Esophagus muscularis mucosa (tissue), 4 donors: Measurements from ENCODE around the gene MTHFD2L. TPM values are rescaled to one million over a fixed set of nuclear protein-coding genes. Genes with fewer than 3 reads are reported as not detected.

Experiments
- DNase-seq: peaks from one replicate; pipeline ENCODE4 v3.0.0-alpha.2; 2017; ENCODE audit errors: extremely low spot score
- H3K27ac ChIP-seq, 4 donors: fragments of 200-600 bp; sonication (generic); replicated peaks in 1 of 4; 1 replicate in 3 of 4; 2 replicates in 1 of 4; pipeline ENCODE4 v1.5.1; 2016 to 2019; ENCODE audit warnings: mild to moderate bottlenecking in 1 of 4
- H3K27me3 ChIP-seq, 4 donors: fragments of 200-600 bp; sonication (generic); one replicate each; pipeline versions ENCODE4 v1.5.1 to v1.6.0; 2016 to 2019
- H3K36me3 ChIP-seq, 4 donors: fragments of 200-600 bp; sonication (generic); one replicate each; pipeline ENCODE4 v1.5.1; 2016 to 2019
- H3K4me1 ChIP-seq, 4 donors: fragments of 200-600 bp; sonication (generic); one replicate each; pipeline ENCODE4 v1.5.1; 2016 to 2019
- H3K4me3 ChIP-seq, 4 donors: fragments of 200-600 bp; sonication (generic); 1 replicate in 2 of 4; 2 replicates in 2 of 4; pipeline ENCODE4 v1.5.1; 2016 to 2019; ENCODE audit warnings: mild to moderate bottlenecking in 4 of 4, moderate library complexity in 1 of 4
- H3K9me3 ChIP-seq, 4 donors: fragments of 200-600 bp; sonication (generic); 1 replicate in 3 of 4; 2 replicates in 1 of 4; pipeline ENCODE4 v1.5.1; 2016 to 2019
- CTCF ChIP-seq, 3 experiments: fragments of 200-600 bp in 2 of 3; fragments of 450-650 bp in 1 of 3; sonication (generic) in 2 of 3; IDR thresholded peaks; one replicate each; pipeline ENCODE4 v1.5.1; 2017 to 2019; ENCODE audit warnings: antibody characterized with exemption in 3 of 3, mild to moderate bottlenecking in 2 of 3, moderate library complexity in 1 of 3
- EP300 ChIP-seq: sonication (generic); formaldehyde crosslinking; IDR thresholded peaks from one replicate; pipeline ENCODE4 v1.6.1; 2017; ENCODE audit warnings: antibody characterized with exemption
- POLR2A ChIP-seq: fragments of 450-650 bp; IDR thresholded peaks from one replicate; pipeline ENCODE4 v1.6.1; 2017; ENCODE audit warnings: antibody characterized with exemption, moderate library complexity, mild to moderate bottlenecking, low read depth
- POLR2AphosphoS5 ChIP-seq, 2 donors: sonication (generic); formaldehyde crosslinking; IDR thresholded peaks; one replicate each; pipeline ENCODE4 v1.6.1; 2017; ENCODE audit warnings: antibody characterized with exemption in 2 of 2
- WGBS: methylation state at CpG from one replicate; pipeline ENCODE4 v1.1.5; 2018; 5-methylcytosine and 5-hydroxymethylcytosine counted together
- intact Hi-C: fragments of 100-400 bp; cut with DNase I; formaldehyde crosslinking; loops from one replicate; pipeline ENCODE4 v1.15.1; 2023
- total RNA-seq, 4 donors: library from RNA; depleted of rRNA; stranded (reverse); fragments of >200 nt; gene quantifications; one replicate each; pipeline versions ENCODE4 v1.1.0 to v1.2.1, GENCODE V29; 2016

The MTHFD2L gene
- total RNA-seq: 10 to 100 TPM; 10.2 to 23.7 (median 19.2) TPM

DNA sequence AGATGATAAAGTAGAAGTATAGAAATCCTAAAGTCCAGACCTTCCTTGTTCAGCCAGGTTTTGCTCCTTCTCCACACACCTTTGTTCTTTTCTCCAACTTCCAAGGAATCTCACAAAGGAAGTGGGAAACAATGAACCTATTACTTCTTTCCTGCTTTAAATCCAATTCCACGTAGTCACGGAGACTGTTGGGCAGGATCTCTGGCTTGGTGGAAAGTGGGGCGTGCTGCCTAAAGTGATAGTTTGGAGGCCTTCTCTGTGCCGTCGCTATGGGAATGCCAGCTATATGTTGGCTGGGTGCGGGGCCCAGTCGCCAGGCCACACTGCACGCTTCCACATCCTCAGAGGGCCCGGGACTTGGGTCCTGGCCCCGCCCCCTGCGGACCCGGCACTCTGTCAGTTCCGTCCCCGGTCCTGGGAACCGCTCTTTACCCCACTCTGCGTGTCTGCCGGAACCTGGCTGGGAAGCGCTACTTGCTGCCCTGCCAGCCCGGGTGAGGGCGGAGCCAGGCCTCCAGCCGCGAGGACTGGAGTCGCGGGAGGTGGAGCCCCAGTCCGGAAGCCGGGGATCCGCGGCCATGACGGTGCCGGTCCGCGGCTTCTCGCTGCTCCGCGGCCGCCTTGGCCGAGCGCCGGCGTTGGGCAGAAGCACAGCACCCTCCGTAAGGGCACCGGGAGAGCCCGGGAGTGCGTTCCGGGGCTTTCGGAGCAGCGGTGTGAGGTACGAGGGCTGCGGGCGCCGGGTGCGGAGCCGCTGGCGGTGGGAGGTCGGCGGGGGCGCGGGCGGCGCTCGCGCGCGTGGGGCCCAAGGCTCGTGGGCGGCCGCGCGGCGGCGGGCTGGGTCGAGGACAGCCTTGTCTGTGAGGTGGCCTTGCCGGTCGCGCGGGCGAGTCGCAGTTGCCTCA is at the start of gene MTHFD2L:
Gene MTHFD2L, plus strand, starts transcription at position 558 of the 905 bp plus-strand sequence. Its CDS starts 21 bp downstream, at position 579.
- peaks cover 0 to 12% (median 3%) of the 10 kb centered on the region in 4 donors for H3K36me3 ChIP-seq
- peak within 1 kb of the TSS; percentile 84 to 92 (median 90) for H3K27ac ChIP-seq
- TF ChIP-seq POLR2A (peak; percentile 61), EP300 (no peak), POLR2AphosphoS5 (IDR thresholded peaks at IDR 0.05) (peak; percentile 89 to 93), CTCF (IDR thresholded peaks at IDR 0.05) (no peak)
- H3K4me1 ChIP-seq: peaks cover 14 to 36% (median 31%) of the 10 kb centered on the region in 4 donors
- intact Hi-C loops: no loop called here
- peak within 1 kb of the TSS; percentile 66 to 85 (median 73) for H3K4me3 ChIP-seq
- no peaks in the 10 kb centered on the region for H3K27me3 ChIP-seq
- WGBS: 0% methylated on average over 29 of the region's 78 CpGs
- H3K9me3 ChIP-seq: no peaks in the 10 kb centered on the region
- peak; percentile 97 for DNase-seq

DNA sequence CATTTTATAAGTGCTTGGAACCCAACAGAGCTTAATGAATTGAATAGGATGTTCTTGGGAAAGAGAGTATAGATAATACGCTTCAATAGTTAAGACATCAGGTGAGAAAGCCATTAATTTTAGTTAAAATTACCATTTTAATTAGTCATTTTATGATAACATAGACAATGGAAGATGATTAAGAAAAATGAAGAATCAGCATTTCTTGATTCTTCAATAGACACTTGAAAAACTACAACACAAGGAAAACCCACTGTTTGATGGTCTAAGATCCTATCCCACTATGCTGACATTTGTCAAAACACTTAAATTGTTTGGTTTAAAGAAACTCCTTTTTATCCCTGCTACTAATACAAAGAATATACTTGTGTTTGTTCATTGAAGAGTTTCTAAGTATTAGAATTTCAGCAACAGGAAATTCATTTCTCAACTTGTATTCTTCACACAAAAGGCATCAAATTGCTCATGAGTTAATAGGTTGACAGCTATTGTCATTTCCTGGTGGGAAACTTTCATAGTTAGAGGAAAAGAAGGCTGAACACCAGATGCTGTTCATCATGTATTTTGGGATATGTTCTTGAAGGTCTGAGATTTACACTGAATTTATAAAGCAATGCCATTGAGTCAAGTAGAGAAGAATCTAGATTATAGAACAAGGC is 49.3 kb upstream of the MTHFD2L start:
- peak overlapping the region in 3 of 4 donors; percentile 46 to 57 (median 46) for H3K27ac ChIP-seq
- intact Hi-C loops: no loop called here
- peaks cover 16 to 29% (median 22%) of the 10 kb centered on the region in 4 donors for H3K4me1 ChIP-seq
- no peak for DNase-seq
- no peaks in the 10 kb centered on the region for H3K27me3 ChIP-seq
- 100% methylated on average over 1 of the region's 1 CpG for WGBS
- no peaks in the 10 kb centered on the region for H3K36me3 ChIP-seq
- H3K4me3 ChIP-seq: no peak overlapping the region
- H3K9me3 ChIP-seq: no peaks in the 10 kb centered on the region
- TF ChIP-seq CTCF (IDR thresholded peaks at IDR 0.05): no peak
- no peak for TF ChIP-seq POLR2AphosphoS5 (IDR thresholded peaks at IDR 0.05)

DNA sequence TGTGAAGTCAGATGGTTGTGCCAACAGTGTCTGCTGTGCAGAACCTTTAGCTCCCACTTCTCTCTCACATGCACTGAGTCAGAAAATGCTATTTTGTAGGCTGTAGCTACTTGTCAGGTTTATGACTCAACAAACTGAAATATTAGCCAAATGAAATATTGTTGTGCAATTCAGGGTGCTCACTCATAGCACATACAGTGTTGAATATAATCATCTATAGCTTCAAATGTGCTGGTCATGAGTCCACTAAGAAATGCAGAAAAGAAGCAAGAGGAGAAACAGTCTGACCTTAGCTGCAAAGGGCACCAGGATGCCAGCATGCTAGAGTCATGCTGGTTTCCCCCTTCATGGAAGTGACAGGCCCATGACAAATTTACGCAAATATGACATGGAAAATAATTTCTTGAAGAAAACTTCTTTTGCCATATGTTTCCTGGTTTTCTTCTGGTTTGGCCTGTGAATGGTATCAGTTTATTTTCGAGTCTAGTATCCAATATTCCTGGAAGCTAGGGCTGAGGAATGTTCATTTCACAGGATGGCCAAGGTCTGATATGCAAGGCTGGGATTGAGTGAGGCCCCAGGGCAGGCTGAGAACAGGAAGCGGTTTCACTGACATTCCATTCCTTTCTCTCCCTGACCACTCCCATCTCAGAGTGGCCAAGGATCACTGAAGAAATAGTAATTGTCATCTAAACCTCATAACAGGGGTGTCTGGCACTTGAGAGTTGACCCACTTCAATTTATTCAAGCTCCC is 48.6 kb upstream of the MTHFD2L start:
- H3K4me3 ChIP-seq: no peak overlapping the region
- H3K4me1 ChIP-seq: peaks cover 16 to 29% (median 22%) of the 10 kb centered on the region in 4 donors
- TF ChIP-seq EP300: no peak
- no peak for TF ChIP-seq POLR2A
- no peak for TF ChIP-seq CTCF (IDR thresholded peaks at IDR 0.05)
- peak in 1 of 2 donors; percentile 28 for TF ChIP-seq POLR2AphosphoS5 (IDR thresholded peaks at IDR 0.05)
- H3K27me3 ChIP-seq: no peaks in the 10 kb centered on the region
- H3K36me3 ChIP-seq: no peaks in the 10 kb centered on the region
- intact Hi-C loops: no loop called here
- whole genome bisulfite sequencing: 34% methylated on average over 3 of the region's 3 CpGs
- no peaks in the 10 kb centered on the region for H3K9me3 ChIP-seq
- peak overlapping the region; percentile 32 to 57 (median 46) for H3K27ac ChIP-seq
- no peak for DNase-seq

GRCh38 chr4:74109870-74110605 is 47.9 kb upstream of the MTHFD2L start:
- no peaks in the 10 kb centered on the region for H3K9me3 ChIP-seq
- H3K4me3 ChIP-seq: no peak overlapping the region
- H3K27ac ChIP-seq: peak overlapping the region; percentile 32 to 57 (median 46)
- TF ChIP-seq CTCF (IDR thresholded peaks at IDR 0.05): no peak
- no peak for TF ChIP-seq POLR2A
- no peak for TF ChIP-seq EP300
- no peak for TF ChIP-seq POLR2AphosphoS5 (IDR thresholded peaks at IDR 0.05)
- H3K27me3 ChIP-seq: no peaks in the 10 kb centered on the region
- DNase-seq: no peak
- H3K36me3 ChIP-seq: no peaks in the 10 kb centered on the region
- intact Hi-C loops: no loop called here
- H3K4me1 ChIP-seq: peaks cover 16 to 29% (median 22%) of the 10 kb centered on the region in 4 donors
- WGBS: 77% methylated on average over 6 of the region's 6 CpGs
